NCI-H510A treated with DMSO at 0.1 percent for 48 hours (cell line): ENCODE data around the gene TMCO5A.
"Not testable (repeated sequence)": the region's sequence is repeated elsewhere in the genome, so short reads cannot be mapped to it uniquely, and the experiment has no call there.

ENCODE experiments used
- DNase-seq: peaks from one replicate; lab custom pipeline; 2025; lab: John Stamatoyannopoulos, UW

Gene TMCO5A

GRCh38 chr15:37934340-37934739, at the start of gene TMCO5A:
Gene TMCO5A (plus strand): TSS chr15:37934640. CDS start chr15:37936324, 1,684 bp downstream.
- no peak for DNase-seq

DNA sequence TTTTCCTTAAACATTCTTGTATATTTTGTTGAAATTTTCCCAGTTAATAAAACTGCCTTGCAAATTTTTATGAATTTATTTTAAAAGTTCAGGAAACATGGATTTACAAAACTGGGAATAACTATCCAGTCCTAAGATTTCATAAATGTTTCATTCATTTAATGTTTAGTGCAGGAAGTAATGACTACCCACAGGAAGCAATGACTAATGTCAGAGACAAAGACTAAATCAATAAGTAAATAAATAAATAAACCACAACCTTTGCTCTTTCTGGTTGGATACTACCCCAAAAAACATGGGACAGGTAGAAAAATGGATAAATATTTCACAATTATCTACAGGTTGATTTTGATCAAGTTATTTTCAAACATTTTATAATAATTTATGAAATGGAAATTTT, 48.8 kb upstream of the TMCO5A start:
- no peak for DNase-seq

DNA sequence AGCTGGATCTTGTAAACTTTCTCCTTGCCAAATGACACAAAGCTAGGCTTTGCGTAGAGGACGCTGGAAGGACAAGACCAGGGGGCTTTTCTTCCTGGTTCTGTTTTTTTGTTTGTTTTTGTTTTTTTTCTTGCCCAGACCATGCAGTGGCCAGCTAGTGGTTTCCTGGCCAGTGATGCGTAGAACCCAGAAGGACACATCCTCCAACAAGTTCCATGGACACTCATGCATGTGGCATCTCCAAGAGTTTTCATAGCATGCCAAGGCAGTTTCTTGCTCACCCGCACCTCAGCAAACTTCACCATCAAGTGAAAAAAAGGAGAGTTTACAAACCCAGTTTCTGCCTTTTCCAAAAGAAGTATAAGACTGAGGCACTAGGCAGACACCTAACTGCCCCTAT, 46.1 kb upstream of the TMCO5A start:
- DNase-seq: no peak

DNA sequence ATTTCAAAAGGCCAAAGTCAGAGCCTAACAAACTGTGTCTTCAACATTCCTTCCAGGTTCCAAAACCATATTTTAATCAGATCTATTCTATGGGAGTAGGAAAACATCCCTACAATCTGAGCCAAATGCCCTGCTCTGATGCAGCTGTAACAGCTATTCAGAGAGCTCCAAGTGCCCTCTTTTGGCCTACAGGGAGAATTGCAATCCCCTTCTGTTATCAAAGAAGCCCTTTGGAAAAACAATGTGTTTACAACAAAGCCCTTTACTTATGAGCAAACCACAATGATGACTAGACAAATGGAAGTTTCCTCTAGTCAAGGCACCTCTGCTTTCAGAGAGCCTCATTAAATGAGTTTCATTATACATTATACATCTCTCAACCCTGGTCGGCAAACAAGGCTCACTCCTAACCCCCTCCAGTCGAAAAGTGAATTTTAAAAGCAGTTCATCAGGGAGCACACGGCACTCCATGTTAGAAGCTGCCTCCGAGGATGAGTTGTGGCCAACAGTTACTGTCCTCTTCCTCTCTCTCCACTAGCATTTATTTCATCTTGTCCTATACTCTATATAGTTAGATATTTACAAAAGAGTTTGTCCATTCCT, 42.6 kb upstream of the TMCO5A start:
- DNase-seq: peak; percentile 46

DNA sequence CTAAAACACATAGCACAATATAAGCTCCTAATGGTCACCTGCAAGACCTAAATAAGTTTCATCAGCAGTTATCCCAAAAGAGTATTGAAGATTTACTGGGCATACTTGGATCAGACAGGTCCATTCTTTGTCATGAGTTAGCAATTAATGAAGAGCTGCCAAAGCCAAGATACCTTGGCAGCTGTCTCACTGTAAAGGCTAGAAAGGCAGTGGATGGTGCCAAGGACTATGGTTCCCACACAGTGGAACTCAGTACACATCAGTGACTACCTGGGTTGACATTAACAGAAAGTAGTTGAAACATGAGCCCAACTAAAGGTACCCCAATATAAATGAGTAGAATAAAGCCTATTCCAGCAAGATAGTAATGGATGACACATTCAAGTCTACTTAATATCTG, 41.1 kb upstream of the TMCO5A start:
- DNase-seq: no peak

DNA sequence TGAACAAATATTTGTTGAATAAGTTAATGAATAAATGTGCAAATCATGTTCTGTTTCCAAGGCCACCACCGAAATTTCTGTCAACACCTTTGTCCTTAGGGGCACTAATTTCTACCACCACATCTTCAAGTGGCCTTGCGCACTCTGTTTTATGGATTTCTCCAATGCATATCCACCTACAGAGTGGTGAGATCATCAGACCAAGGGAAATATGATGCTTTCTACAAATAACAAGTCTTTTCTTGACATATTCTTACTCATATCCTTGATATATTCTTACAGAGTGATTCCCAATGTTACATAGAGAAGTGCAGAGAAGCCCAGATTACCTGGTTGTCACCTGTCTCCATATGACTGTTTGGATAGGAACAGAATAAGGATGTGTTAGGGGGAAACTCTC, 36.1 kb upstream of the TMCO5A start:
- DNase-seq: no peak

- no peak for DNase-seq
Observed at GRCh38 chr15:37900326-37901221, 33.9 kb upstream of the TMCO5A start.

- peak; percentile 2 for DNase-seq
Observed at GRCh38 chr15:37902126-37902525, 32.3 kb upstream of the TMCO5A start.

GRCh38 chr15:37903919-37904625, 30.4 kb upstream of the TMCO5A start:
- DNase-seq: no peak

GRCh38 chr15:37907136-37907535, 27.3 kb upstream of the TMCO5A start:
- DNase-seq: no peak

DNA sequence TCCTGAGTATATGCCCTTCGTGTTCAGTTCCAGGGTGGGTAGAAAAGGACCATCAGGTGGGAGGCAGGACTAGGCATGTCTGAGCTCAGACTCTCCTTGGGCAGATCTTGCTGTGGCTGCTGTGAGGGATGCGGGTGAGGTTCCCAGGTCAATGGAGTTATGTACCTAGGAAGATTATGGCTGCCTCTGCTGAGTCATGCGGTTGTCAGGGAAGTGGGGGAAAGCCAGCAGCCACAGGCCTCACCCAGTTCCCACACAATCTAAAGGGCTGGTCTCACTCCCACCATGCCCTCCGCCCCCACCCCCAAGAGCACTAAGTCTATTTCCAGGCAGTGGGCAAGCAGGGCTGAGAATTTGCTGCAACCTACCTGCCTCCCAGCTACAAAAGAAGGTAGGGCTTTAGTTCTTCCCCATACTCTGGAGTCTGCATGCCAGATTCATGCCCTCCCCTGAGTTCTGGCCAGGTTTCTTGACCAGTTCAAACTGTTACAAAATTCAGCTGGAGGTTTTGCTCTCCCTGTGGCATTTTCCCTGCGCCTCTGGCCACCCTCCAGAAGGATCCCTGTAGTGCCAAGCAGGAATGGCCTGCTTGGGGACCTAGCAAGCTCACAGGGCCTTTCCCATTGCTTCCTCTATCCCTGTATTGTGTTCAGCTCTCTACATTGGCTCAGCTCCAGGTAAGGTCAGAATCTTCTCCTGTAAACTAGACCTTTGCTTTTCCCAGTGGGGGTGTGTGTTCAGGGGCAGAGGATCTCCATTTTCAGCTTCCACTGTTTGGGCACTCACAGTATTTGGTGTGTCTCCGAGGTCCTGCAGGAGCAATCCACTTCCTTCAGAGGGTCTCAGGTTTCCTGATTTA, 12.7 kb upstream of the TMCO5A start:
- no peak for DNase-seq

GRCh38 chr15:37926136-37926535, 8.3 kb upstream of the TMCO5A start:
- no peak for DNase-seq

GRCh38 chr15:37929238-37929637, 5.2 kb upstream of the TMCO5A start:
- no peak for DNase-seq

DNA sequence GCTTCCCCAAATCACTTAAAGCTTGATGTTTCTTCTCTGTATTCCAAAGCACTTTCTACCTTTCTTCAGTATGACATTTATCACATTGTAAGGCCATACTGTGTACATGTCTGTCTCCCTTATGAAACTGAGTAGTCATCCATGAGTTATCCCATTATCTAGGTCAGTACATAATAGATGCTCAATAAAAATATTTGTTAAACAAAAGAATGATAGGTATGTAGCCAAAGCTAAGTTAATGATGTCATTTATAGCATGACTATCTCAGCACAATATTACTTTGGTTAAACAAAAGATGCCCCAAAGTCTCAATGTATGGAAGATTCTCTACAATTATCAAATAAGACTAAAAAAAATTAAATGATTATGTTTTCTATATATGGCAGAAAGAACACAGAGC, 3.1 kb upstream of the TMCO5A start:
- no peak for DNase-seq

GRCh38 chr15:37931868-37932267, 2.6 kb upstream of the TMCO5A start:
- no peak for DNase-seq

DNA sequence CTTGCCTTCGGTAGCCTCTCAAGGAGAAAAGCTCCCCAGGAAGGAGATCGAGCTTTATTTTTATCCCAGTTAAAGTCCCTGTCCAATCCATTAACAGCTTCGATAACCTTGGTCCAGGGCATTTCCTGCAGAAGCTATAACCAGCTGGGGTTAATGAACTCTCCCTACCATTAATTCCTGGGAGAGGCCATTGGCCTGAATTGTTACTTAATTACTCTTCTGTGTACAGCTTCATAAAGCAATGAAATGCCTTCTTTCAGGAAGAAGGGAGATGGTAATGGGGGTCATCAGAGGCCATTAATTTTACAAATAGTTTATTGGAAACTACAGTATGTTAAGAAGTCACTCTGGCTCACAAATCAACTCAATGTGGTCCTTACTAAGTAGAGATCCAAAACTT, 1.9 kb upstream of the TMCO5A start:
- no peak for DNase-seq

DNA sequence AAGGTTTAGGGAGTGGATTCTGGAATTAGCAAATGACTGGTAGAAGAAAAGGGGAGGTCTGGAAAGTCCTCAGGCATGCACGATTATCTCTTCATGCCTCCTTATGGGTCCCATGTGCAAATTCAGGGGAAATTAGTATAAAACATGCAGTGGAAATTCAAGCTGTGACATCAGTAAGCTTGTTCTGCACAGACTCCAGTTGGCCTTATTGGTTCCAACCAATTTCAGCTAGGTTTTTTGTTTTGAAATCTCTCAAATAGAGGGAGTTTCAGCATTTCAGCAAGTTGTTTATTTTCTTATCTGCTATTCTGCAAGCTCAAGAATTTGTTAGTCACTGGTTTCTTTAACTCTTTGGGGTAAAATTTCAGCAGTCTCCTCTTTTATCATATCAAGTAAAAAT, 774 bp upstream of the TMCO5A start:
- no peak for DNase-seq

DNA sequence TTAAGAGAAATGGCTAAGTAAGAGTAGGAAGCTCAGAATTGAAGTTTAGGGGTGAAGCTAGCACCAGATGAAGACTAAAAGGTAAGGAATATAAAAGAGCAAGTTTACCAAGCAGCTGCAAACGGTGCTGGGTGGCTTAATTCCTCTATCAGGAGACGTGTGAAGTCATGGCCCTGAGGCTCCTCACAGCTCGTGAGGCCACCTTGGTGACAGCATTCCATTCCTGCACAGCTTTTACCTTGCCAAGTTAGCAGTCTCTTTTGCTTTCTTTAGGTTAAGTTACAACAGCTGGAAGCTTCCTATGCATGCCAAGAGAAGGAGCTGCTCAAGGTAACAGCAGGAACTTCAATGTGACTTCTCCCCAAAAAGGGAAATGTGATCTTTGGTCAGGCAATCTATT, 6.4 kb downstream of the TMCO5A start:
- DNase-seq: no peak

GRCh38 chr15:37941779-37942178, 7.3 kb downstream of the TMCO5A start:
- DNase-seq: no peak

GRCh38 chr15:37951999-37952398, 17.6 kb downstream of the TMCO5A start:
- DNase-seq: no peak

DNA sequence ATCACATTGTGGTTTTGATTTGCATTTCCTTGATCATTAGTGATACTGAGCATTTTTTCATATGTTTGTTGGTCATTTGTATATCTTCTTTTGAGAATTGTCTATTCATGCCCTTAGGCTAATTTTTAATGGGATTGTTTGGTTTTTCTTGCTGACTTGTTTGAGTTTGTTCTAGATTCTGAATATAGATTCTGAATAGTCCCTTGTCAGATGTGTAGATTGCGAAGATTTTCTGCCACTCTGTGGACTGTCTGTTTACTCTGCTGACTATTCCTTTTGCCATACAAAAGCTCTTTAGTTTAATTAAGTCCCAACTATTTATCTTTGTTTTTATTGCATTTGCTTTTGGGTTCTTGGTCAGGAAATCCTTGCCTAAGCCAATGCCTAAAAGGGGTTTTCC, 26.3 kb downstream of the TMCO5A start:
- not testable (repeated sequence) for DNase-seq

- no peak for DNase-seq
Observed at GRCh38 chr15:37967788-37968187, 33.3 kb downstream of the TMCO5A start.
